ACC112 (cell line): Measurements from ENCODE around the gene SLC2A2.
"Not testable (repeated sequence)": the region's sequence is repeated elsewhere in the genome, so short reads cannot be mapped to it uniquely, and the experiment has no call there.

Experiments used
- H2AFZ ChIP-seq: fragments of 200-600 bp; sonication (generic); one replicate; pipeline ENCODE4 v1.6.0; 2017; ENCODE audit warnings: antibody characterized with exemption, low read length; ENCODE audit not compliant: unreplicated experiment
- H3K27ac ChIP-seq: fragments of 200-600 bp; sonication (generic); 2 replicates; pipeline ENCODE4 v1.5.1; 2014; ENCODE audit warnings: low read depth, mild to moderate bottlenecking, antibody characterized with exemption, low read length, moderate library complexity
- H3K27me3 ChIP-seq: fragments of 200-600 bp; sonication (generic); 2 replicates; pipeline ENCODE4 v1.6.1; 2014; ENCODE audit warnings: mild to moderate bottlenecking, antibody characterized with exemption, low read length, moderate library complexity, mixed read lengths; ENCODE audit not compliant: insufficient read depth
- H3K36me3 ChIP-seq: fragments of 200-600 bp; sonication (generic); 2 replicates; pipeline ENCODE4 v1.6.1; 2016; ENCODE audit warnings: mild to moderate bottlenecking, antibody characterized with exemption, low read length, moderate library complexity, mixed read lengths; ENCODE audit not compliant: insufficient read depth
- H3K4me1 ChIP-seq: fragments of 200-600 bp; sonication (generic); one replicate; pipeline ENCODE4 v1.6.1; 2016; ENCODE audit warnings: low read length, mixed read lengths; ENCODE audit not compliant: insufficient read depth, unreplicated experiment, control insufficient read depth
- H3K4me3 ChIP-seq: fragments of 200-600 bp; sonication (generic); 2 replicates; pipeline ENCODE4 v1.5.1; 2014; ENCODE audit warnings: mild to moderate bottlenecking, low read depth, low read length
- H3K79me2 ChIP-seq: fragments of 200-600 bp; sonication (generic); one replicate; pipeline ENCODE4 v1.6.0; 2016; ENCODE audit warnings: low read length; ENCODE audit not compliant: control insufficient read depth, unreplicated experiment, insufficient read depth

SLC2A2 gene

GRCh38 chr3:170982733-170983132, 43.8 kb downstream of the SLC2A2 start:
- no peak overlapping the region for H3K4me3 ChIP-seq
- no peak overlapping the region for H3K27ac ChIP-seq
- no peaks in the 10 kb centered on the region for H3K79me2 ChIP-seq
- H2AFZ ChIP-seq: no peak overlapping the region
- H3K27me3 ChIP-seq: no peaks in the 10 kb centered on the region
- peaks cover 4% of the 10 kb centered on the region for H3K4me1 ChIP-seq
- no peaks in the 10 kb centered on the region for H3K36me3 ChIP-seq

GRCh38 chr3:170980399-170980798, 46.1 kb downstream of the SLC2A2 start:
- no peak overlapping the region for H3K27ac ChIP-seq
- no peak overlapping the region for H3K4me3 ChIP-seq
- H3K27me3 ChIP-seq: no peaks in the 10 kb centered on the region
- peaks cover 10% of the 10 kb centered on the region for H3K4me1 ChIP-seq
- H3K36me3 ChIP-seq: no peaks in the 10 kb centered on the region
- H2AFZ ChIP-seq: no peak overlapping the region
- no peaks in the 10 kb centered on the region for H3K79me2 ChIP-seq

- H3K36me3 ChIP-seq: no peaks in the 10 kb centered on the region
- H3K79me2 ChIP-seq: no peaks in the 10 kb centered on the region
- H3K27ac ChIP-seq: no peak overlapping the region
Measured at GRCh38 chr3:170977949-170978745, 48.4 kb downstream of the SLC2A2 start.

GRCh38 chr3:170976190-170976519, 50.4 kb downstream of the SLC2A2 start:
- peaks cover 10% of the 10 kb centered on the region for H3K4me1 ChIP-seq
- H3K27ac ChIP-seq: no peak overlapping the region
- H3K4me3 ChIP-seq: no peak overlapping the region
- no peaks in the 10 kb centered on the region for H3K79me2 ChIP-seq
- H3K27me3 ChIP-seq: no peaks in the 10 kb centered on the region
- H2AFZ ChIP-seq: no peak overlapping the region
- no peaks in the 10 kb centered on the region for H3K36me3 ChIP-seq

More at GRCh38 chr3:170977949-170978745, 48.4 kb downstream of the SLC2A2 start:
- Histone ChIP-seq H2AFZ (no peak overlapping the region), H3K27me3 (no peaks in the 10 kb centered on the region), H3K4me1 (peaks cover 10% of the 10 kb centered on the region), H3K4me3 (no peak overlapping the region)

- Histone ChIP-seq H3K27me3 (no peaks in the 10 kb centered on the region), H3K27ac (no peak overlapping the region), H3K36me3 (no peaks in the 10 kb centered on the region), H3K4me1 (peaks cover 10% of the 10 kb centered on the region), H3K4me3 (no peak overlapping the region), H3K79me2 (no peaks in the 10 kb centered on the region), H2AFZ (no peak overlapping the region)
Measured at GRCh38 chr3:170975283-170976189, 51.0 kb downstream of the SLC2A2 start.

GRCh38 chr3:170974872-170975271, 51.6 kb downstream of the SLC2A2 start:
- no peak overlapping the region for H3K27ac ChIP-seq
- H2AFZ ChIP-seq: no peak overlapping the region
- H3K4me1 ChIP-seq: peaks cover 10% of the 10 kb centered on the region
- no peaks in the 10 kb centered on the region for H3K79me2 ChIP-seq
- H3K27me3 ChIP-seq: no peaks in the 10 kb centered on the region
- H3K4me3 ChIP-seq: no peak overlapping the region
- H3K36me3 ChIP-seq: no peaks in the 10 kb centered on the region

GRCh38 chr3:170972917-170973316, 53.6 kb downstream of the SLC2A2 start:
- not testable (repeated sequence) for H3K27ac ChIP-seq, H3K79me2 ChIP-seq, H3K36me3 ChIP-seq, H3K27me3 ChIP-seq, H2AFZ ChIP-seq, H3K4me3 ChIP-seq, H3K4me1 ChIP-seq

- Histone ChIP-seq H3K4me3 (no peak overlapping the region), H3K27ac (no peak overlapping the region), H3K27me3 (no peaks in the 10 kb centered on the region), H3K4me1 (peaks cover under 1% of the 10 kb centered on the region), H2AFZ (no peak overlapping the region), H3K79me2 (no peaks in the 10 kb centered on the region), H3K36me3 (no peaks in the 10 kb centered on the region)
Measured at GRCh38 chr3:170967126-170967525, 59.4 kb downstream of the SLC2A2 start.

GRCh38 chr3:170966495-170966894, 60.0 kb downstream of the SLC2A2 start:
- no peak overlapping the region for H3K27ac ChIP-seq
- no peaks in the 10 kb centered on the region for H3K27me3 ChIP-seq
- H3K79me2 ChIP-seq: no peaks in the 10 kb centered on the region
- H2AFZ ChIP-seq: no peak overlapping the region
- H3K4me1 ChIP-seq: peaks cover 5% of the 10 kb centered on the region
- H3K4me3 ChIP-seq: no peak overlapping the region
- H3K36me3 ChIP-seq: no peaks in the 10 kb centered on the region

- H2AFZ ChIP-seq: no peak overlapping the region
- no peaks in the 10 kb centered on the region for H3K27me3 ChIP-seq
- H3K4me3 ChIP-seq: no peak overlapping the region
- no peak overlapping the region for H3K27ac ChIP-seq
- no peaks in the 10 kb centered on the region for H3K79me2 ChIP-seq
- no peaks in the 10 kb centered on the region for H3K36me3 ChIP-seq
- H3K4me1 ChIP-seq: peaks cover 5% of the 10 kb centered on the region
Measured at GRCh38 chr3:170962411-170962810, 64.1 kb downstream of the SLC2A2 start.
